ENCODE data around the gene MAD2L2. TPM values are rescaled to one million over a fixed set of nuclear protein-coding genes. Genes with fewer than 3 reads are reported as not detected.
A peak's percentile ranks its signal among the peaks of the same experiment; 100 is the strongest.
"Not testable (repeated sequence)": the region's sequence is repeated elsewhere in the genome, so short reads cannot be mapped to it uniquely, and the experiment has no call there.

MAD2L2 gene
- total and polyA plus RNA-seq, 2 donors (not counting 1 experiment from before 2014, with no cell fraction given) = 35.0 to 48.9 TPM

GRCh38 chr1:11643782-11644181 lies 37.2 kb downstream of the MAD2L2 start:
- Histone ChIP-seq H3K79me2 (ENCODE audit: control insufficient read depth, insufficient read depth, low read length) (no peaks in the 10 kb centered on the region), H3K36me3 (ENCODE audit: control insufficient read depth, insufficient read depth, low read length) (no peaks in the 10 kb centered on the region), H3K27ac (ENCODE audit: insufficient read depth, low read length) (no peak overlapping the region), H4K20me1 (ENCODE audit: control insufficient read depth, extremely low read depth, insufficient read depth, low read length) (no peaks in the 10 kb centered on the region), H3K27me3 (ENCODE audit: control insufficient read depth, insufficient read depth, low read length) (peaks cover 5% of the 10 kb centered on the region), H3K9me3 (ENCODE audit: control insufficient read depth, insufficient read depth, low read depth, low read length) (no peaks in the 10 kb centered on the region), H3K9ac (ENCODE audit: insufficient read depth, low read length) (no peak overlapping the region), H3K4me3 (replicated peaks in 1 of 4; ENCODE audit: control extremely low read depth in 1 of 4, insufficient read depth in 1 of 4, low read depth in 3 of 4, low read length in 4 of 4) (no peak overlapping the region), H3K4me1 (ENCODE audit: control insufficient read depth, extremely low read depth, insufficient read depth, low read length) (no peaks in the 10 kb centered on the region), H2AFZ (ENCODE audit: low read length) (no peak overlapping the region), H3K4me2 (ENCODE audit: extremely low read depth, insufficient read depth, low read length) (no peak overlapping the region)
- TF ChIP-seq EZH2 (IDR thresholded peaks at IDR 0.05; ENCODE audit: low read length, missing control alignments) (no peak), CTCF (conservative IDR thresholded peaks at IDR 0.05 in 1 of 2, IDR thresholded peaks at IDR 0.05 in 1 of 2; ENCODE audit: low read depth in 1 of 2, low read length in 2 of 2) (no peak)
- no peak for DNase-seq (ENCODE audit: low read depth in 2 of 2)

GRCh38 chr1:11642418-11643017 lies 38.4 kb downstream of the MAD2L2 start:
- H3K79me2 ChIP-seq (ENCODE audit: control insufficient read depth, insufficient read depth, low read length); H4K20me1 ChIP-seq (ENCODE audit: control insufficient read depth, extremely low read depth, insufficient read depth, low read length); H3K27ac ChIP-seq (ENCODE audit: insufficient read depth, low read length); H2AFZ ChIP-seq (ENCODE audit: low read length); H3K4me1 ChIP-seq (ENCODE audit: control insufficient read depth, extremely low read depth, insufficient read depth, low read length); H3K9ac ChIP-seq (ENCODE audit: insufficient read depth, low read length); H3K4me3 ChIP-seq (replicated peaks in 1 of 4; ENCODE audit: control extremely low read depth in 1 of 4, insufficient read depth in 1 of 4, low read depth in 3 of 4, low read length in 4 of 4); H3K4me2 ChIP-seq (ENCODE audit: extremely low read depth, insufficient read depth, low read length); H3K9me3 ChIP-seq (ENCODE audit: control insufficient read depth, insufficient read depth, low read depth, low read length); H3K36me3 ChIP-seq (ENCODE audit: control insufficient read depth, insufficient read depth, low read length); H3K27me3 ChIP-seq (ENCODE audit: control insufficient read depth, insufficient read depth, low read length): not testable (repeated sequence)
- peak; percentile 20 to 67 for DNase-seq (ENCODE audit: low read depth in 2 of 2)
- TF ChIP-seq CTCF (conservative IDR thresholded peaks at IDR 0.05 in 1 of 2, IDR thresholded peaks at IDR 0.05 in 1 of 2; ENCODE audit: low read depth in 1 of 2, low read length in 2 of 2) = peak; percentile 98 to 99

- Histone ChIP-seq H3K9ac (ENCODE audit: insufficient read depth, low read length) (no peak overlapping the region), H4K20me1 (ENCODE audit: control insufficient read depth, extremely low read depth, insufficient read depth, low read length) (no peaks in the 10 kb centered on the region), H3K79me2 (ENCODE audit: control insufficient read depth, insufficient read depth, low read length) (no peaks in the 10 kb centered on the region), H3K27me3 (ENCODE audit: control insufficient read depth, insufficient read depth, low read length) (peaks cover 5% of the 10 kb centered on the region), H3K4me3 (replicated peaks in 1 of 4; ENCODE audit: control extremely low read depth in 1 of 4, insufficient read depth in 1 of 4, low read depth in 3 of 4, low read length in 4 of 4) (no peak overlapping the region), H3K4me1 (ENCODE audit: control insufficient read depth, extremely low read depth, insufficient read depth, low read length) (no peaks in the 10 kb centered on the region), H3K27ac (ENCODE audit: insufficient read depth, low read length) (no peak overlapping the region), H3K4me2 (ENCODE audit: extremely low read depth, insufficient read depth, low read length) (no peak overlapping the region), H2AFZ (ENCODE audit: low read length) (no peak overlapping the region), H3K36me3 (ENCODE audit: control insufficient read depth, insufficient read depth, low read length) (no peaks in the 10 kb centered on the region), H3K9me3 (ENCODE audit: control insufficient read depth, insufficient read depth, low read depth, low read length) (no peaks in the 10 kb centered on the region)
- DNase-seq (ENCODE audit: low read depth in 2 of 2) = no peak
- TF ChIP-seq CTCF (conservative IDR thresholded peaks at IDR 0.05 in 1 of 2, IDR thresholded peaks at IDR 0.05 in 1 of 2; ENCODE audit: low read depth in 1 of 2, low read length in 2 of 2) (no peak), EZH2 (IDR thresholded peaks at IDR 0.05; ENCODE audit: low read length, missing control alignments) (no peak)
Measured at GRCh38 chr1:11641776-11642305, 39.1 kb downstream of the MAD2L2 start.

Measured in fibroblast of lung (primary cell).